Nephron (organoid): Measurements from ENCODE around the gene CDYL.

ENCODE experiments used
- H3K27ac Mint-ChIP-seq, 3 experiments: 2 replicates each; pipeline ENCODE4 v1.8.0; 2020; ENCODE audit warnings: mixed read lengths in 3 of 3, mild to moderate bottlenecking in 2 of 3, moderate library complexity in 1 of 3
- H3K27me3 Mint-ChIP-seq: 2 replicates; pipeline ENCODE4 v1.8.0; 2021; ENCODE audit warnings: low read depth, mild to moderate bottlenecking, moderate library complexity, mixed read lengths
- H3K36me3 Mint-ChIP-seq: 2 replicates; pipeline ENCODE4 v1.8.0; 2020; ENCODE audit warnings: low read depth, mixed read lengths
- H3K4me1 Mint-ChIP-seq: 2 replicates; pipeline ENCODE4 v1.8.0; 2020; ENCODE audit warnings: mixed read lengths
- H3K4me3 Mint-ChIP-seq, 3 experiments: 2 replicates each; pipeline ENCODE4 v1.8.0; 2020; ENCODE audit warnings: mild to moderate bottlenecking in 3 of 3, mixed read lengths in 3 of 3, moderate library complexity in 2 of 3
- H3K9me3 Mint-ChIP-seq: 2 replicates; pipeline ENCODE4 v1.8.0; 2020; ENCODE audit warnings: mixed read lengths
- TF ChIP-seq, protein P1 (sequence below), 3 experiments: fragments of 200-600 bp; sonication (generic); IDR thresholded peaks; one replicate each; pipeline ENCODE4 v1.5.0; 2021; ENCODE audit warnings: antibody characterized with exemption in 3 of 3; ENCODE audit not compliant: unreplicated experiment in 3 of 3

The CDYL gene, protein sequence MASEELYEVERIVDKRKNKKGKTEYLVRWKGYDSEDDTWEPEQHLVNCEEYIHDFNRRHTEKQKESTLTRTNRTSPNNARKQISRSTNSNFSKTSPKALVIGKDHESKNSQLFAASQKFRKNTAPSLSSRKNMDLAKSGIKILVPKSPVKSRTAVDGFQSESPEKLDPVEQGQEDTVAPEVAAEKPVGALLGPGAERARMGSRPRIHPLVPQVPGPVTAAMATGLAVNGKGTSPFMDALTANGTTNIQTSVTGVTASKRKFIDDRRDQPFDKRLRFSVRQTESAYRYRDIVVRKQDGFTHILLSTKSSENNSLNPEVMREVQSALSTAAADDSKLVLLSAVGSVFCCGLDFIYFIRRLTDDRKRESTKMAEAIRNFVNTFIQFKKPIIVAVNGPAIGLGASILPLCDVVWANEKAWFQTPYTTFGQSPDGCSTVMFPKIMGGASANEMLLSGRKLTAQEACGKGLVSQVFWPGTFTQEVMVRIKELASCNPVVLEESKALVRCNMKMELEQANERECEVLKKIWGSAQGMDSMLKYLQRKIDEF

DNA sequence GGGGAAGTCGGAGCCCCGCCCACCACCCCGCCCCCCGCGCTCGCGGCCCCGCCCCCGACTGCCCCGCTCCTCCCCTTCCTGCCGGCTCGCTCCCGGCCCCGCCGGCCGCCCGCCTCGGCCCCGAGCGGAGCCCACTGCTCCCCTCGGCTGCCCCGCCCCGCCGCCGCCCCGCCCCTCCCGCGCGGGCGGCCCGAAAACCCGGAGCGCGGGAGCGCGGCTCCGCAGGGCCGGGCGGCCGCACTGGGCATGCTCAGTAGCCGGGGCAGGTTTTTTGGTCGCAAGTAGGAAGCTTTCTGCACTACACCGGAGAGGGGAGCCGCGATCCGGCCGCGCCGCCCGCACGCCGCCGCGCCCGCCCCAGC lies at the start of gene CDYL:
Gene CDYL (plus strand): TSS at position 274 of the 362 bp plus-strand sequence. CDS start 380 bp downstream, outside the sequence.
- peaks cover 18% of the 10 kb centered on the region for H3K9me3 Mint-ChIP-seq
- TF ChIP-seq, protein P1, sequence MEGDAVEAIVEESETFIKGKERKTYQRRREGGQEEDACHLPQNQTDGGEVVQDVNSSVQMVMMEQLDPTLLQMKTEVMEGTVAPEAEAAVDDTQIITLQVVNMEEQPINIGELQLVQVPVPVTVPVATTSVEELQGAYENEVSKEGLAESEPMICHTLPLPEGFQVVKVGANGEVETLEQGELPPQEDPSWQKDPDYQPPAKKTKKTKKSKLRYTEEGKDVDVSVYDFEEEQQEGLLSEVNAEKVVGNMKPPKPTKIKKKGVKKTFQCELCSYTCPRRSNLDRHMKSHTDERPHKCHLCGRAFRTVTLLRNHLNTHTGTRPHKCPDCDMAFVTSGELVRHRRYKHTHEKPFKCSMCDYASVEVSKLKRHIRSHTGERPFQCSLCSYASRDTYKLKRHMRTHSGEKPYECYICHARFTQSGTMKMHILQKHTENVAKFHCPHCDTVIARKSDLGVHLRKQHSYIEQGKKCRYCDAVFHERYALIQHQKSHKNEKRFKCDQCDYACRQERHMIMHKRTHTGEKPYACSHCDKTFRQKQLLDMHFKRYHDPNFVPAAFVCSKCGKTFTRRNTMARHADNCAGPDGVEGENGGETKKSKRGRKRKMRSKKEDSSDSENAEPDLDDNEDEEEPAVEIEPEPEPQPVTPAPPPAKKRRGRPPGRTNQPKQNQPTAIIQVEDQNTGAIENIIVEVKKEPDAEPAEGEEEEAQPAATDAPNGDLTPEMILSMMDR (IDR thresholded peaks at IDR 0.05; ENCODE audit: unreplicated experiment in 3 of 3) = no peak

DNA sequence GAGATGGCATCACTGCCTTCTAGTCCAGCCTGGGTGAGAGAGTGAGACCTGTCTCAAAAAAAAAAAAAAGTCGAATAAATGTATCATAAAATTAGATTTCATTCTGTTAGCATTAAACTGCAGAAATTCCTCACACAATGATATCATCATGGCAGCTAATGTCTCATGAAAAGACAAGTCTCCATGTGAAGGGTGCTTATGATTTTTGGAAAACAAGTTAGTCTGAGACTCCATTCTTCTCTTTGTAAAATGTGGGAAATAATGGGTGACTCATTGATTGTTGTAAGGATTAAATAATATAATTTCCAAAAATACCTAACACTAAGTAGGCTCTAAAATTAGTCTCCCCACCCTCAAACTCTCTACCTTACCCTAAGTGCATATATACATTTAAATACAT lies 49.6 kb upstream of the CDYL start:
- no peaks in the 10 kb centered on the region for H3K4me1 Mint-ChIP-seq
- peaks cover 15% of the 10 kb centered on the region for H3K27me3 Mint-ChIP-seq
- H3K4me3 Mint-ChIP-seq = no peak overlapping the region
- TF ChIP-seq, protein P1 (IDR thresholded peaks at IDR 0.05; ENCODE audit: unreplicated experiment in 3 of 3) = no peak
- no peaks in the 10 kb centered on the region for H3K36me3 Mint-ChIP-seq
- H3K27ac Mint-ChIP-seq = no peak overlapping the region
- peaks cover 3% of the 10 kb centered on the region for H3K9me3 Mint-ChIP-seq

More for the DNA sequence above, at the start of gene CDYL:
- Mint-ChIP-seq H3K36me3 (peaks cover 12% of the 10 kb centered on the region), H3K27me3 (peaks cover 36% of the 10 kb centered on the region), H3K27ac (peak within 1 kb of the TSS; percentile 61 to 92 (median 89)), H3K4me1 (peaks cover 8% of the 10 kb centered on the region), H3K4me3 (peak within 1 kb of the TSS; percentile 92 to 97 (median 96))

DNA sequence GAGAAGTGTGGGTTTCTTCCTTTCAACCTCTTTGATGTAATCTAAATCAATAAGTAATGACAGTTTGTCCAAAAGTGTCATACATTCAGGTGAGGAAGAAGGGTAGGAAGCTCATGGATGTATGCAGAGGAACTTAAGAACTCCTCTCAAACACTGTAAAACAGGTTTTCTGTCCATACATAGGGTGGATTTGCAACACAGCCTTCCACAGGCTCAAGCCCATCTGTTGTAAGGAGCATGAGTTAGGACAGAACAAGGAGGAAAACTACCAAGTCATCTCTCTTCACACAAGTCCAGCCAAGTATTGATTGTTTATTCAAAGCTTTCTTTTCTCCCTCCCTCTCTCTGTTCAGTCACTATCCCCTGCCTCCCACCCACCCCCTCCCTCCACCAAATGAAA lies 49.0 kb upstream of the CDYL start:
- TF ChIP-seq, protein P1 (IDR thresholded peaks at IDR 0.05; ENCODE audit: unreplicated experiment in 3 of 3) = no peak
- Mint-ChIP-seq H3K4me1 (no peaks in the 10 kb centered on the region), H3K36me3 (no peaks in the 10 kb centered on the region), H3K9me3 (peaks cover 3% of the 10 kb centered on the region), H3K27me3 (peaks cover 15% of the 10 kb centered on the region), H3K4me3 (no peak overlapping the region), H3K27ac (no peak overlapping the region)

DNA sequence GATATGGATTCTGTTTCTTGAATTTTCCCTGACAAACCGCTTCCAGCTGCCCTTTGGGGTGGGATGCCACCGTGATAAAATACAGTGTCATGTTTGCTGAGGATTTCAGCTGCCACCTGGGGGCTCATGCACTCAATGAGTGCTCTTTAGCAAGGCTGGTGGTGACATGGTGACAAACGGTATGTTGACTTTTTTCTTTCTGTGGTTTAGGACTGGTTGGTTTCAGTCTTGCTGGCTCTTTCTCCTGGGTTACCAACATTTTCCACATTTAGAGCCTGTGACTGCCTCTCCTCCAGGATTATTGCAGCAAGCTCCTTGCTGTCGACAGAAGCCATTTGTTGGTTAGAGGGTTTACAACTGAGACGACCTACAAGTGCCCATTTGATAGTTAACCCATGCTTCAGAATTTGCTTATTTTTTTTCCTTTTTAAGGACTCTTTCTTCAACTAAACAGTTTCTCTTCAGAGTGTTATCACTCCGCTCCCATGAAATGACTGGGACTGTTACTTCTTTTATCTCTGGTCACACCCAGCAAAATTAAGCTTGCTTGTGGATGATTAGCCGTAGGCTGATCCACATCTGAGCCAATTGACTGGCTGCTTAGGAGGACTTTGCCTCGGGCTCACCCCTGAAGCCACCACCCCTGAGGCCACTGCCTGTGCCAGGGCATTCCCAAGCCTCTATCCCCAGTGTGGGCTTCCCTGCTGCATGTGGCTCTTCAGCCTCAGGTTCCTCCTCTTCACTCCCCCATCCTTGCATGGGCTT lies 48.4 kb upstream of the CDYL start:
- TF ChIP-seq, protein P1 (IDR thresholded peaks at IDR 0.05; ENCODE audit: unreplicated experiment in 3 of 3) = no peak
- H3K27ac Mint-ChIP-seq = no peak overlapping the region
- H3K4me3 Mint-ChIP-seq = no peak overlapping the region
- peaks cover 3% of the 10 kb centered on the region for H3K9me3 Mint-ChIP-seq
- H3K27me3 Mint-ChIP-seq = peaks cover 18% of the 10 kb centered on the region
- H3K4me1 Mint-ChIP-seq = peaks cover 4% of the 10 kb centered on the region
- H3K36me3 Mint-ChIP-seq = no peaks in the 10 kb centered on the region

DNA sequence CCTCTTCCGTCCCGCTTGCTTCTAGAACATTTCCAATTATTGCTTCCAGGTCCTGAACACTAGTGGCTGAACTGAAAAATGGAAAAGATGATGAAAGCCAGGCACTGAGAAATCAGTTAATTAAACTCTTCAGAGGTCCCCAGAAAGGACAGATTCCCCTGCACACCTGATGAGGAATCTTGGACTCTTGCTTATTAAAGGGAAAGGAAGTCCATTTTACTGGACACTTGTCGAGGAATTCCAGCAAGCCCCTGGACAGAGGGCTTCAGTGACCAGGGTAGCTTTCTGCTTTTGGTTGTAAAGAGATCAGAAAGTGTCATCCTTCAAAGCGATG lies 47.8 kb upstream of the CDYL start:
- no peak overlapping the region for H3K4me3 Mint-ChIP-seq
- TF ChIP-seq, protein P1 (IDR thresholded peaks at IDR 0.05; ENCODE audit: unreplicated experiment in 3 of 3) = no peak
- peaks cover 8% of the 10 kb centered on the region for H3K4me1 Mint-ChIP-seq
- peaks cover 23% of the 10 kb centered on the region for H3K27me3 Mint-ChIP-seq
- H3K36me3 Mint-ChIP-seq = no peaks in the 10 kb centered on the region
- H3K9me3 Mint-ChIP-seq = peaks cover 3% of the 10 kb centered on the region
- H3K27ac Mint-ChIP-seq = no peak overlapping the region
